ENCODE data around the gene FBXO47. TPM values are rescaled to one million over a fixed set of nuclear protein-coding genes. Genes with fewer than 3 reads are reported as not detected.

The FBXO47 gene
- total and polyA plus RNA-seq, 2 of the 13 experiments (the other 11 are each of a cell fraction or from before 2014, with no cell fraction given): not detected

DNA sequence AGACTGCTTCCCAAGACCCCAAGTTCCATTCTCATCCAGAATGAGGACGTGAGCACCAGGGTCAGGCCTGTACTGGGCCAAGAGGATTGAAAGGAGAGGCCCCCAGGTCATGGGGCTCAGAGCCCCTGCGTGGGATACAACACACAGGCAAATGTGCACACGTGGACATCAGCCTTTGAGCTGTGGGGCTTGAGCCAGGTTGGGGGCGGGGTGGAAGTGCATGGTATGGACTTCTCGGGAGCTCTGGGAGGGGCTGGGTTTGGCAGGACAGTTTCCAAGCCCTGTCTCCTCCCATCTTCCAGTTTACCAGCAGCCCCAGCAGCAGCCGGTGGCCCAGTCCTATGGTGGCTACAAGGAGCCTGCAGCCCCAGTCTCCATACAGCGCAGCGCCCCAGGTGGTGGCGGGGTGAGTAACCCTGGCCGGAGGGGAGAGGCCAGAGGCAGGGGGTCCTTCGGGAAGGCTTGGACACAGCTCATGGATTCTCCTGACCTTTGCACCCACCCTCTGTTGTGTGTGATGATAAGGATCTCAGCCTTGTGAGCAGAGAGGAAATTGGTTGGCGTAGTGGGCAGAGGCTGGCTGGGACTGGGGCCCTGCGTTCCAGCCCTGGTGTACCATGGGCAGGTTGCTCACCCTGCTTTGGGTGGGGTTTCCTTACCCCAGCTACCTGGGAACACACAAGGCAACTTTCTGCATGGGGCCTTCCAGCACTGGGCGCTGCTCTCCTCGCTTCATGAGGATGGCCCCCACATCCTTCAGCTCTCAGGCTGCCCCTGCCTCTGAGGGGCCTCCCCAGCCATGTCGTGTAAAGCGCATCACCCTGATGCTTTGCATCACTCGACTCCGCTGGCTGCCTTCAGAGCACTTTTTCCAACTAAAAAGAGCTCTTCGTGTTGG, 52.2 kb downstream of the FBXO47 start (continued):
- TF ChIP-seq HOXA9 (CRISPR knock-in tag; IDR thresholded peaks at IDR 0.05; ENCODE audit: borderline replicate concordance): no peak
- no peak; a peak in 1 of 4 replicates for TF ChIP-seq POLR2A (IDR thresholded peaks at IDR 0.05; ENCODE audit: insufficient read depth in 1 of 2, low read depth in 2 of 2, low read length in 2 of 2)
- TF ChIP-seq ZBTB40 (IDR thresholded peaks at IDR 0.05): no peak
- TF ChIP-seq ZBTB40 (CRISPR knock-in tag; IDR thresholded peaks at IDR 0.05): peak; percentile 30; the same call in 1 of the 2 replicates
- no peak for TF ChIP-seq ZNF383 (CRISPR knock-in tag; IDR thresholded peaks at IDR 0.05; ENCODE audit: borderline replicate concordance)
- TF ChIP-seq, protein P1, sequence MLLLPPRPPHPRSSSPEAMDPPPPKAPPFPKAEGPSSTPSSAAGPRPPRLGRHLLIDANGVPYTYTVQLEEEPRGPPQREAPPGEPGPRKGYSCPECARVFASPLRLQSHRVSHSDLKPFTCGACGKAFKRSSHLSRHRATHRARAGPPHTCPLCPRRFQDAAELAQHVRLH (CRISPR knock-in tag; IDR thresholded peaks at IDR 0.05; ENCODE audit: borderline replicate concordance, low read depth): peak; percentile 47; the same call in 1 of the 2 replicates
- TF ChIP-seq MAFG (CRISPR knock-in tag; IDR thresholded peaks at IDR 0.05): no peak
- TF ChIP-seq ZNF646 (CRISPR knock-in tag; IDR thresholded peaks at IDR 0.05): peak; percentile 26; the same call in 1 of the 2 replicates
- TF ChIP-seq ZBTB7A (CRISPR knock-in tag; IDR thresholded peaks at IDR 0.05): peak; percentile 89; the same call in 1 of the 2 replicates

All from HepG2 (cell line).